Upper lobe of left lung (tissue), 6 donors: ENCODE data around the gene WDR41. TPM values are rescaled to one million over a fixed set of nuclear protein-coding genes. Genes with fewer than 3 reads are reported as not detected.
"Not testable (repeated sequence)": the region's sequence is repeated elsewhere in the genome, so short reads cannot be mapped to it uniquely, and the experiment has no call there.

Experiments
- ATAC-seq, 2 donors: fragments of 200-7000 bp; cut with Tn5 transposase; one replicate each; pipeline ENCODE4 v1.9.1; 2022; ENCODE audit warnings: mild to moderate bottlenecking in 2 of 2, moderate library complexity in 2 of 2; ENCODE audit not compliant: low FRiP score in 2 of 2
- DNase-seq, 2 donors: peaks; one replicate each; pipeline ENCODE4 v3.0.0-alpha.2; 2019 to 2020
- H3K27ac ChIP-seq, 4 donors: fragments of 200-600 bp; sonication (generic); one replicate each; pipeline ENCODE4 v1.5.1; 2016 to 2019
- H3K27me3 ChIP-seq, 4 donors: fragments of 200-600 bp; sonication (generic); one replicate each; pipeline ENCODE4 v1.5.1; 2017 to 2019
- H3K36me3 ChIP-seq, 4 donors: fragments of 200-600 bp; sonication (generic); one replicate each; pipeline ENCODE4 v1.5.1; 2016 to 2019
- H3K4me1 ChIP-seq, 4 donors: fragments of 200-600 bp; sonication (generic); one replicate each; pipeline ENCODE4 v1.5.1; 2018 to 2019
- H3K4me3 ChIP-seq, 4 donors: fragments of 200-600 bp; sonication (generic); one replicate each; pipeline ENCODE4 v1.5.1; 2017 to 2019; ENCODE audit warnings: mild to moderate bottlenecking in 2 of 4, moderate library complexity in 1 of 4
- H3K9me3 ChIP-seq, 4 donors: fragments of 200-600 bp; sonication (generic); one replicate each; pipeline ENCODE4 v1.5.1; 2018 to 2019
- EP300 ChIP-seq, 4 donors: sonication (generic); formaldehyde crosslinking; IDR thresholded peaks; one replicate each; pipeline ENCODE4 v1.5.1; 2017; ENCODE audit warnings: antibody characterized with exemption in 4 of 4, control low read depth in 2 of 4
- POLR2A ChIP-seq, 4 donors: fragments of 450-650 bp; IDR thresholded peaks; one replicate each; pipeline ENCODE4 v1.5.1; 2016 to 2017; ENCODE audit warnings: antibody characterized with exemption in 4 of 4, mild to moderate bottlenecking in 2 of 4
- POLR2AphosphoS5 ChIP-seq, 2 donors: sonication (generic); formaldehyde crosslinking; IDR thresholded peaks; one replicate each; pipeline ENCODE4 v1.5.1; 2017; ENCODE audit warnings: antibody characterized with exemption in 2 of 2
- WGBS, 2 donors: methylation state at CpG; one replicate each; pipeline ENCODE4 v1.1.5; 2017 to 2018; 5-methylcytosine and 5-hydroxymethylcytosine counted together
- total RNA-seq, 6 donors: library from RNA; depleted of rRNA in 4 of 6; stranded (reverse); fragments of >200 nt in 4 of 6; gene quantifications; one replicate each; pipeline versions ENCODE4 v1.1.0 to v1.2.1, GENCODE V29; 2016 to 2021
- TF ChIP-seq, protein P1 (sequence below), 6 experiments: fragments of 450-650 bp in 4 of 6; fragments of 200-600 bp in 2 of 6; sonication (generic) in 2 of 6; IDR thresholded peaks; one replicate each; pipeline ENCODE4 v1.5.1; 2016 to 2019; ENCODE audit warnings: antibody characterized with exemption in 6 of 6
- donor health status: DM: no; HTN: no; CAD: no; lungs with moderate emphysema.
- donor health status: DM: no; HTN: yes; CAD: no; lungs with severe emphysema.

The WDR41 gene, protein sequence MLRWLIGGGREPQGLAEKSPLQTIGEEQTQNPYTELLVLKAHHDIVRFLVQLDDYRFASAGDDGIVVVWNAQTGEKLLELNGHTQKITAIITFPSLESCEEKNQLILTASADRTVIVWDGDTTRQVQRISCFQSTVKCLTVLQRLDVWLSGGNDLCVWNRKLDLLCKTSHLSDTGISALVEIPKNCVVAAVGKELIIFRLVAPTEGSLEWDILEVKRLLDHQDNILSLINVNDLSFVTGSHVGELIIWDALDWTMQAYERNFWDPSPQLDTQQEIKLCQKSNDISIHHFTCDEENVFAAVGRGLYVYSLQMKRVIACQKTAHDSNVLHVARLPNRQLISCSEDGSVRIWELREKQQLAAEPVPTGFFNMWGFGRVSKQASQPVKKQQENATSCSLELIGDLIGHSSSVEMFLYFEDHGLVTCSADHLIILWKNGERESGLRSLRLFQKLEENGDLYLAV
- 10 to 100 TPM; 13.9 to 69.9 (median 36.6) TPM for total RNA-seq

DNA sequence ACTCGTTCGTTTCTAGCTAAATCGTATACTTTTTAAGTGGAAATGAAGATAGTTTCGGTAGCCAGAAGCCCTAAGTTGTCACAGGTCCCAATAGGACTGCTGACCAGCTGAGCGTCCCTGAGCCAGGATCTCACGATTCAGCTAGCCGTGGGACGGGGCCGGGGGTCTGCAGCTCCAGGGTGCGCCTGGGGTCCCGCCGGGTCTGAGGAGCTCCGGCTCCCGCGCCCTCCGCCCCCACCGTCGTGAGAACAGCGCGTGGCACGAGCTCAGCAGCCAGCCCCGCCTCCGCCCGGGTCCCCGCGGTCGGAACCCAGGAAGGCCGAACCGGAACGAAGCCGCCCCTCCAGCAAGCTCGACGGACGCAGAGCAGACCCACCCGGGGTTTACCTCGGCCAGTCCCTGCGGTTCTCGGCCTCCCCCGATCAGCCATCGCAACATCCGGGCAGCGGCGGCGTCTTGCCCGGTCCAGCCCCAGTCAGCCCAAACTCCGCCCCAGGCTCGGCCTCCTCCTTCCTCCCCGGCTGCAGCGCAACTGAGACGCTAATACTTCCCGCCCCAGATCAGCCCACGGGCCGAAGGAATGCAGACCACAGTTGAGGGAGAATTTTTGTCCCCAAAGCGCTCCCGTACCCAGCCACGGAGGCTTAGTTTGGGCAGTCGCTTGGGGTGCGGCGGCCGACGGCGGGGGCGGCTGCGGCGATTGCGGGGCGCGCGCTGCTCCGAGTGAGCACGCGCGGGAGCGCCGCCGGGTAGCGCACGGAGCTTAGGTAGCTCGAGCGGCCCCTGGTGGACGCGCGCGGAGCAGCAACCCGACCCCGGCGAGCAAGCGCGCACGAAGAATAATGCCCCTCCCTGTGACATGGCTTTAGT, at the start of gene WDR41:
Gene WDR41 (minus strand): TSS at position 534 of the 870 bp plus-strand sequence. CDS start 96 bp downstream, at position 438.
- ATAC-seq = peak; percentile 98
- Histone ChIP-seq H3K36me3 (peaks cover 0 to 3% (median 0%) of the 10 kb centered on the region in 4 donors), H3K4me1 (peaks cover 0 to 14% (median 2%) of the 10 kb centered on the region in 4 donors), H3K9me3 (no peaks in the 10 kb centered on the region), H3K27me3 (no peaks in the 10 kb centered on the region), H3K4me3 (peak within 1 kb of the TSS; percentile 77 to 99 (median 83)), H3K27ac (peak within 1 kb of the TSS; percentile 88 to 99 (median 97))
- peak; percentile 92 to 99 for DNase-seq
- TF ChIP-seq, protein P1, sequence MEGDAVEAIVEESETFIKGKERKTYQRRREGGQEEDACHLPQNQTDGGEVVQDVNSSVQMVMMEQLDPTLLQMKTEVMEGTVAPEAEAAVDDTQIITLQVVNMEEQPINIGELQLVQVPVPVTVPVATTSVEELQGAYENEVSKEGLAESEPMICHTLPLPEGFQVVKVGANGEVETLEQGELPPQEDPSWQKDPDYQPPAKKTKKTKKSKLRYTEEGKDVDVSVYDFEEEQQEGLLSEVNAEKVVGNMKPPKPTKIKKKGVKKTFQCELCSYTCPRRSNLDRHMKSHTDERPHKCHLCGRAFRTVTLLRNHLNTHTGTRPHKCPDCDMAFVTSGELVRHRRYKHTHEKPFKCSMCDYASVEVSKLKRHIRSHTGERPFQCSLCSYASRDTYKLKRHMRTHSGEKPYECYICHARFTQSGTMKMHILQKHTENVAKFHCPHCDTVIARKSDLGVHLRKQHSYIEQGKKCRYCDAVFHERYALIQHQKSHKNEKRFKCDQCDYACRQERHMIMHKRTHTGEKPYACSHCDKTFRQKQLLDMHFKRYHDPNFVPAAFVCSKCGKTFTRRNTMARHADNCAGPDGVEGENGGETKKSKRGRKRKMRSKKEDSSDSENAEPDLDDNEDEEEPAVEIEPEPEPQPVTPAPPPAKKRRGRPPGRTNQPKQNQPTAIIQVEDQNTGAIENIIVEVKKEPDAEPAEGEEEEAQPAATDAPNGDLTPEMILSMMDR (IDR thresholded peaks at IDR 0.05) = peak; percentile 85 to 99 (median 98)
- TF ChIP-seq POLR2A (IDR thresholded peaks at IDR 0.05) (peak in 3 of 4 donors; percentile 62 to 74 (median 67)), EP300 (IDR thresholded peaks at IDR 0.05) (no peak), POLR2AphosphoS5 (IDR thresholded peaks at IDR 0.05) (peak; percentile 48 to 74)
- 0% methylated on average over 11 to 45 of the region's 90 CpGs for WGBS, 2 donors

DNA sequence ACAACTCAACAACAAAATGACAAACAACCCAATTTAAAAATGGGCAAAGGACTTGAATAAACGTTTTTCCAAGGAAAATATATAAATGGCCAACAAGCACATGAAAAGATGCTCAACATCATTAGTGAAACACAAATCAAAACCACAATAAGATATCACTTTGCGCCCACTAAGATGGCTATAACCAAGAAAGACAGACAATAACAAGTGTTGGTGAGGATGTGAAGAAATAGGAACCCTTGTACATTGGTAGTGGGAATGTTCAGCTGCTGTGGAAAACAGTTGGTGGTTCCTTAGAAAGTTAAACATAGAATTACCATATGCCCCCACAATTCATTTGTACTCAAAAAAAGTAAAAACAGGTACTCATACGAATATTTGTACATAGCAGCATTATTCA, 39.2 kb upstream of the WDR41 start:
- Histone ChIP-seq H3K9me3 (no peaks in the 10 kb centered on the region), H3K4me3 (no peak overlapping the region), H3K36me3 (no peaks in the 10 kb centered on the region), H3K4me1 (no peaks in the 10 kb centered on the region), H3K27ac (no peak overlapping the region), H3K27me3 (no peaks in the 10 kb centered on the region)
- DNase-seq (no peak), ATAC-seq (no peak)
- no peak for TF ChIP-seq EP300 (IDR thresholded peaks at IDR 0.05)
- TF ChIP-seq POLR2AphosphoS5 (IDR thresholded peaks at IDR 0.05) = no peak
- WGBS, 2 donors = 65 to 69% methylated on average over 3 of the region's 3 CpGs

GRCh38 chr5:77518304-77518703, 26.2 kb upstream of the WDR41 start:
- 70 to 75% methylated on average over 2 of the region's 2 CpGs for WGBS, 2 donors
- H3K27me3 ChIP-seq = no peaks in the 10 kb centered on the region
- no peak for TF ChIP-seq EP300 (IDR thresholded peaks at IDR 0.05)
- no peak for TF ChIP-seq POLR2AphosphoS5 (IDR thresholded peaks at IDR 0.05)
- TF ChIP-seq, protein P1 (IDR thresholded peaks at IDR 0.05) = peak in 1 of 6 experiments; percentile 6
- no peak for TF ChIP-seq POLR2A (IDR thresholded peaks at IDR 0.05)
- no peaks in the 10 kb centered on the region for H3K4me1 ChIP-seq
- DNase-seq = no peak
- no peaks in the 10 kb centered on the region for H3K9me3 ChIP-seq
- H3K27ac ChIP-seq = no peak overlapping the region
- H3K4me3 ChIP-seq = no peak overlapping the region
- no peak for ATAC-seq
- H3K36me3 ChIP-seq = no peaks in the 10 kb centered on the region

GRCh38 chr5:77514457-77514856, 22.3 kb upstream of the WDR41 start:
- H3K9me3 ChIP-seq = no peaks in the 10 kb centered on the region
- 90 to 100% methylated on average over 1 of the region's 1 CpG for WGBS, 2 donors
- no peaks in the 10 kb centered on the region for H3K36me3 ChIP-seq
- TF ChIP-seq POLR2A (IDR thresholded peaks at IDR 0.05) (no peak), EP300 (IDR thresholded peaks at IDR 0.05) (no peak), POLR2AphosphoS5 (IDR thresholded peaks at IDR 0.05) (no peak)
- TF ChIP-seq, protein P1 (IDR thresholded peaks at IDR 0.05) = no peak
- H3K4me3 ChIP-seq = no peak overlapping the region
- H3K27me3 ChIP-seq = no peaks in the 10 kb centered on the region
- ATAC-seq = no peak
- H3K27ac ChIP-seq = no peak overlapping the region
- DNase-seq = no peak
- no peaks in the 10 kb centered on the region for H3K4me1 ChIP-seq

DNA sequence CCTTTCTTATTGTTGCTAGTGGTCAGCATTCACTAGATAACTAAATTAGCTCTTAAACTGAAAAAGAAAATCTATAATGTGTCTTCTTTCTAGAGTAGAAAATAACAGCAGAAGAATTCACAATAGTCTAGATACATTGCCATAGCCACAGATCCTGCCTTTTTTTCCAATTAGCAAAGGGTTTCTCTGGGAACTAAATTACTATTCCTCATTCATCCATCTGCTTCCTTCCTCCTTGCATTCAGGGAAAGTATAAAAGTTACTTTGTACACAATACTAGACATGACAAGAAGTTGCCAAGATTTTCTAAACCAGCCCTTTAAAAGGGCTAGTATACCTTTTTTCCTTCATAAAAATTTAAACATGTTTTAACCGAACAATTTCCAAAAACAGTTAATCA, 21.2 kb upstream of the WDR41 start:
- no peak for ATAC-seq
- H3K9me3 ChIP-seq = no peaks in the 10 kb centered on the region
- DNase-seq = no peak
- H3K4me3 ChIP-seq = no peak overlapping the region
- H3K27me3 ChIP-seq = no peaks in the 10 kb centered on the region
- no peaks in the 10 kb centered on the region for H3K4me1 ChIP-seq
- no peak overlapping the region for H3K27ac ChIP-seq
- no peaks in the 10 kb centered on the region for H3K36me3 ChIP-seq
- no peak for TF ChIP-seq POLR2A (IDR thresholded peaks at IDR 0.05)
- TF ChIP-seq, protein P1 (IDR thresholded peaks at IDR 0.05) = no peak
- no peak for TF ChIP-seq EP300 (IDR thresholded peaks at IDR 0.05)
- TF ChIP-seq POLR2AphosphoS5 (IDR thresholded peaks at IDR 0.05) = no peak
- WGBS, 2 donors = 71 to 82% methylated on average over 1 of the region's 1 CpG

DNA sequence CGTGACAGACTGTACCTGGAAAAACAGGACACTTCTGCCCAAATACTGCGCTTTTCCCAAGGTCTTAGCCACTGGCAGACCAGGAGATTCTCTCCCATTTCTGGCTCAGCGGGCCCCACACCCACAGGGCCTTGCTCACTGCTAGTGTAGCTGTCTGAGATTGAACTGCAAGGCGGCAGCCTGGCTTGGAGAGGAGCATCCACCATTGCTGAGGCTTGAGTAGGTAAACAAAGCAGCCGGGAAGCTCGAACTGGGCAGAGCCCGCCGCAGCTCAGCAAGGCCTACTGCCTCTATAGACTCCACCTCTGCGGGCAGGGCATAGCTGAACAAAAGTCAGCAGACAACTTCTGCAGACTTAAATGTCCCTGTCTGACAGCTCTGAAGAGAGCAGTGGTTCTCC, 9.0 kb upstream of the WDR41 start:
- not testable (repeated sequence) for H3K4me3 ChIP-seq, H3K27ac ChIP-seq, H3K27me3 ChIP-seq, H3K4me1 ChIP-seq, H3K36me3 ChIP-seq, H3K9me3 ChIP-seq, ATAC-seq
- WGBS, 2 donors = 76 to 91% methylated on average over 5 to 9 of the region's 9 CpGs
- peak in 1 of 2 donors; percentile 16 for DNase-seq
